HG03342 (cell line): ENCODE results near the gene DOC2A.

Source experiments
- ATAC-seq: cut with Tn5 transposase; IDR thresholded peaks from one replicate; pipeline ENCODE4 v1.9.1; 2021; ENCODE audit warnings: mild to moderate bottlenecking, moderate library complexity; ENCODE audit not compliant: unreplicated experiment

The DOC2A gene

DNA sequence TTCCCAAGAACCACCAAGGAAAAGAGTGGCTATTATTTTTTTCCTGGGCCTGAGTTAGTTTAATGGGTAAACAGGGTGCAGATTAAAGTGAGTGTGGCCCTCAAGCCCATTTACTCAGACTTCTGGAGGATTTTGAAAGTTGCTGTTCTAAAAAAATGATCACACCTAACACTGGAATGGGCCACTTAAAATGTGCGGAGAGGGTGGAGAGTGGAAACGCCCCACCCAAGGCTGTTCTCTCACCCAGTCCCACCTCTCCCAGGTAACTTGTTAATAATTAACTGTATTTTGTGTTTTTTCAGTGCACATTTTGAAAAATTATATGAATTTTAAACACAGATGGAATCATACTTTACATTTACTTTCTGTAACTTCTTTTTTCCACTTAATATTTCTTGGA is 20.8 kb downstream of the DOC2A start:
- no peak for ATAC-seq

DNA sequence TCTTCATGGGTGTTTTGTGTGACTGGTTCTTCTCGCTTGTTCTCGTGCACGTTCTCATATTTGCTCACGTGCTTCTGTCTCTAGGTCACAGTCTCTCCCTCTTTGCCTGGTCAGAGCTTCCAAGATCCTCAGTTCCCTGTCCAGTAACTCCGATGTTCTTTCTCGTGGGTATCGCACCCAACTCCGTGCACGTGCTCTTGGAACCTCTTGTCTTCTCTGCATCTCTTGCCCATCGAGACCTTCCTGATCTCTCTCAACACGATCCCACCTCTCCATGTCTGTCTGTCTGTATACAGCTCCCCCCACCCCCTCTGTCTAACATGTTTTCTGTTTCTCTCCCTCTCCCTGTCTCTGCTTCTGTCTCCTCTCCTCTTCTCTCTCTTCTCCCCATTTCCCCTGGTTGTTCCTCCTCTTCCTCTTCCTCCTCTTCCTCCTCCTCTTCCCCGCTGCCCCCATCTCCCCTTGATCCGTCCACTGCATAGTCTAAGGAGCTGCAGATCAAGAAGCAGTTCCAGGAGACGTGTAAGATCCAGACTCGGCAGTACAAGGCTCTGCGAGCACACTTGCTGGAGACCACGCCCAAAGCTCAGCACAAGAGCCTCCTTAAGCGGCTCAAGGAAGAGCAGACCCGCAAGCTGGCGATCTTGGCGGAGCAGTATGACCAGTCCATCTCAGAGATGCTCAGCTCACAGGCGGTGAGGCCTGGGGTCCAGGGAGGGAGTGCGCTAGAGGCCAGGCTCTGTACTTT is 21.5 kb downstream of the DOC2A start:
- no peak for ATAC-seq

DNA sequence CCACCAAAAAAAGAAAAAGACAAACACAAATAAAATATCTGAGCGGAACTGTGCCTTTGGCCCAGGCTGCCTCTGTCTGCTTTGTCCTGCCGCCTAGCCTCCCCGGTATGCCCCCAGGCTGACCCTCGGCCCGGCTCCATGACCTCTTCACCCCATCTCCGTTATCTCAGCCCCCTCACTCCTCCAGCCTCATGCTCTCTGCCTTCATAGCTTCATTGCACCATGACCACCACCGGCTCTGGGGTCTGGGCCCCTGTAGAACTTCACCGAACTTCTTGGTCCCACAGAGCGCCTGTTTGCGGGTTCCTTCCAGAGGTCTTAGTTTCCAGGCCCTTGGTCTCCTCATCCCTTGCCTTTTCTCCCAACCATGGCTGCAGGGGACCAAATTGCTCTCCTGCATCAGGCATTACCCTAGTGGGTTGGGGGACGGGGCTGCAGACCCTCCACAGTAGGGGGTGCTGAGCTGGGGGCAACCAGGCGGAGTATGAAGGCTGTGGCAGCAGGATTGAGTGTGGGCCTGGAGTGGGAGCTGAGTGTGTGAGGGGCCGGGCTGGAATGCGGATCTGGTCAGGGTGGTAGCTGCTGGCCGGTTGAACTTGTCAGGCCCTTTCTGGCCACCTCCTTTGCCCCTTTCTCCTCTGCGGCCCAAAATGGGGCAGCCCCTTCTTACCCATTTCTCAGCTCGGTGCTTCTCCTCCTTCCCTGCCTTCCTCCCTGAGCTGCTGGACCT is 22.3 kb downstream of the DOC2A start:
- no peak for ATAC-seq

DNA sequence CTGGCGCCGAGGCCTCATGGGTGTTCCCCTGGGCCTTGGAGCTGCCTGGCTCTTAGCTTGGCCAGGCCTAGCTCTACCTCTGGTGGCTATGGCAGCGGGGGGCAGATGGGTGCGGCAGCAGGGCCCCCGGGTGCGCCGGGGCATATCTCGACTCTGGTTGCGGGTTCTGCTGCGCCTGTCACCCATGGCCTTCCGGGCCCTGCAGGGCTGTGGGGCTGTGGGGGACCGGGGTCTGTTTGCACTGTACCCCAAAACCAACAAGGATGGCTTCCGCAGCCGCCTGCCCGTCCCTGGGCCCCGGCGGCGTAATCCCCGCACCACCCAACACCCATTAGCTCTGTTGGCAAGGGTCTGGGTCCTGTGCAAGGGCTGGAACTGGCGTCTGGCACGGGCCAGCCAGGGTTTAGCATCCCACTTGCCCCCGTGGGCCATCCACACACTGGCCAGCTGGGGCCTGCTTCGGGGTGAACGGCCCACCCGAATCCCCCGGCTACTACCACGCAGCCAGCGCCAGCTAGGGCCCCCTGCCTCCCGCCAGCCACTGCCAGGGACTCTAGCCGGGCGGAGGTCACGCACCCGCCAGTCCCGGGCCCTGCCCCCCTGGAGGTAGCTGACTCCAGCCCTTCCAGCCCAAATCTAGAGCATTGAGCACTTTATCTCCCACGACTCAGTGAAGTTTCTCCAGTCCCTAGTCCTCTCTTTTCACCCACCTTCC is 23.3 kb downstream of the DOC2A start:
- no peak for ATAC-seq

DNA sequence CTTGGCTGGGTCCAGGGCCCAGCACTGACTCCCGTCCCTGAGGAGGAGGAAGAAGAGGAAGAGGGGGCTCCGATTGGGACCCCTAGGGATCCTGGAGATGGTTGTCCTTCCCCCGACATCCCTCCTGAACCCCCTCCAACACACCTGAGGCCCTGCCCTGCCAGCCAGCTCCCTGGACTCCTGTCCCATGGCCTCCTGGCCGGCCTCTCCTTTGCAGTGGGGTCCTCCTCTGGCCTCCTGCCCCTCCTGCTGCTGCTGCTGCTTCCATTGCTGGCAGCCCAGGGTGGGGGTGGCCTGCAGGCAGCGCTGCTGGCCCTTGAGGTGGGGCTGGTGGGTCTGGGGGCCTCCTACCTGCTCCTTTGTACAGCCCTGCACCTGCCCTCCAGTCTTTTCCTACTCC is 23.9 kb downstream of the DOC2A start:
- ATAC-seq: no peak

DNA sequence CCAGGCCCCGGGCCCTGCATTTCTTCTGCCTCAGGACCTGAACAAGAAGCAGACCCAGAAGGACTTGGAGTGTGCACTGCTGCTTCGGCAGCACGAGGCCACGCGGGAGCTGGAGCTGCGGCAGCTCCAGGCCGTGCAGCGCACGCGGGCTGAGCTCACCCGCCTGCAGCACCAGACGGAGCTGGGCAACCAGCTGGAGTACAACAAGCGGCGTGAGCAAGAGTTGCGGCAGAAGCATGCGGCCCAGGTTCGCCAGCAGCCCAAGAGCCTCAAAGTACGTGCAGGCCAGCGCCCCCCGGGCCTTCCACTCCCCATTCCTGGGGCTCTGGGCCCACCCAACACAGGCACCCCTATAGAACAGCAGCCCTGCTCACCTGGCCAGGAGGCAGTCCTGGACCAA is 24.6 kb downstream of the DOC2A start:
- no peak for ATAC-seq

DNA sequence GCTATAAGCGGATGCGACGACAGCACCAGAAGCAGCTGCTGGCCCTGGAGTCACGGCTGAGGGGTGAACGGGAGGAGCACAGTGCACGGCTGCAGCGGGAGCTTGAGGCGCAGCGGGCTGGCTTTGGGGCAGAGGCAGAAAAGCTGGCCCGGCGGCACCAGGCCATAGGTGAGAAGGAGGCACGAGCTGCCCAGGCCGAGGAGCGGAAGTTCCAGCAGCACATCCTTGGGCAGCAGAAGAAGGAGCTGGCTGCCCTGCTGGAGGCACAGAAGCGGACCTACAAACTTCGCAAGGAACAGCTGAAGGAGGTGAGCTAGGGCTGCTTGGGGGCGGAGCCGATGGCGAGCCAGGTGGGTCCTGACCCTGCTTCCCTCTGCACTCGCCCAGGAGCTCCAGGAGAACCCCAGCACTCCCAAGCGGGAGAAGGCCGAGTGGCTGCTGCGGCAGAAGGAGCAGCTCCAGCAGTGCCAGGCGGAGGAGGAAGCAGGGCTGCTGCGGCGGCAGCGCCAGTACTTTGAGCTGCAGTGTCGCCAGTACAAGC is 25.5 kb downstream of the DOC2A start:
- no peak for ATAC-seq

DNA sequence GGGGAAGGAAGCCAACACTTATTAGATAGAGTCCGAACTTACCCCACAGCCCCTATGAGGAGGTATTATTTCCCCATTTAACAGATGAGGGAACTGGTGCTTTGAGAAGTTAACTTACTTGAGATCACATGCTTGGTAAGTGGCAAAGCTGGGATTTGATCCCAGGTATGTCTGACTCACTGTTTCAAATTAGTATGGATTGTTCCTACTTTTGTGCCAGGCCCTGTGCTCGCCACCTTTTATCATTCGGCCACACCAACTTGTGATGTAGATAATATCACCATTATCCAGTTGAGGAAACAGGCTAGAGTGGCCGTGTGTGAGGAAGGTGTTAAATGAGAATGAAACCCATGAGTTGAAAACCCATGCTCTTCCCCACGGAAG is 26.1 kb downstream of the DOC2A start:
- no peak for ATAC-seq

DNA sequence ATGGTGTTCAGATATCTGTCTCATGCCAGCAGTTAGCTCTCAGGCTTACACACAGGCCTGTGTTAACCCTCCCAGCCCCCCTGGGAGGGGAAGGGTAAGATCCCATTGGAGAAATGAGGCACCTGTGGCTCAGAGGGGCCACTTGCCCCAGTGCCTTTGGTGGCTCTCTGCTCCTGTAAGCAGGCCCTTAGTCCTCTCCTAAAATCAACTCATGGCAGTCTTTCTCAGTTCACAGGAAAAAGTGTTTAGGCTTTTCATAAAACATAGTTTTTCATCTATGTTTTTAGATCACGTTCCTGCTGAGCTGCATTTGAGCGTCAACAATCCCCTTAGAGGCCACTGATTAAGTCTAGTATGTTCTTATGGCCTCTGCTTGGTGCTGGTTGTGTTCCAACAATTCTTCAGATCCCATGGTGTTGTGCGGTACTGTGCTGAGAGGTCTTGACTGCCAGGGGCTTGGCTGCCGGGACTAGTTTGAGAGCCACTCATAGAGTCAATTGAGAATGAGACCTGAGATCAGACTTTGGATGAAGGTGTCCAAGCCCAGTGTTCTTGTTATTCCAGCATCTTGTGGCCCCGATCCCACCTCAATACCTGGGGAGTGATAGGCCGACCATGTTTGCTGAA is 26.6 kb downstream of the DOC2A start:
- ATAC-seq: no peak

DNA sequence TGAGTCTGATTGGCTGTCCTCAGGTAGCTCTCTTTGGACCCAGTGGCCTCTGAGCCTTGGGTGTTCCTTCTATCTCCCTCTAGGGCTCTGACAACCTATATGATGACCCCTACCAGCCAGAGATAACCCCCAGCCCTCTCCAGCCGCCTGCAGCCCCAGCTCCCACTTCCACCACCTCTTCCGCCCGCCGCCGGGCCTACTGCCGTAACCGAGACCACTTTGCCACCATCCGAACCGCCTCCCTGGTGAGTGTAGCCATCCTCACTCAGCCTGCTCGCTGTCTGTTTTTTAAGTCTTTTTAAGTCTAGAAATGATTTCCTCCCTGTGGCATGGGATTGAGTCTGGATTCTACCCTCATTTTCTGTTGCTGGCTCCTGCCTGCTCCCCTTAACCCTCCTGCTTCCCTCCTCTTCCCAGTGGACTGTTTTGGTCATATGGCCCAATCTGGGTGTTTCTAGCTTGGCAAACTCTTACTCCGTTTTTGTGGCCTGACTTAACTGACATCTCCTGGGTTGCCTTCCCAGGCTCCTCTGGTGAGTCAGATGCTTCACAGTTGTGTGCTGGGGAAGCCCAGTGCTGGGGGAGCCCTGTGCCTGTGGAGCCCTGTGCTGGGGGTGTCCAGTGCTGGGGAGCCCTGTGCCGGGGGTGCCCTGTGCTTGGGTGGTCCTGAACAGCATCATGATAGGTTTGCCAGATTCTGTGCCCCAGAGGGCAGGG is 27.2 kb downstream of the DOC2A start:
- no peak for ATAC-seq

DNA sequence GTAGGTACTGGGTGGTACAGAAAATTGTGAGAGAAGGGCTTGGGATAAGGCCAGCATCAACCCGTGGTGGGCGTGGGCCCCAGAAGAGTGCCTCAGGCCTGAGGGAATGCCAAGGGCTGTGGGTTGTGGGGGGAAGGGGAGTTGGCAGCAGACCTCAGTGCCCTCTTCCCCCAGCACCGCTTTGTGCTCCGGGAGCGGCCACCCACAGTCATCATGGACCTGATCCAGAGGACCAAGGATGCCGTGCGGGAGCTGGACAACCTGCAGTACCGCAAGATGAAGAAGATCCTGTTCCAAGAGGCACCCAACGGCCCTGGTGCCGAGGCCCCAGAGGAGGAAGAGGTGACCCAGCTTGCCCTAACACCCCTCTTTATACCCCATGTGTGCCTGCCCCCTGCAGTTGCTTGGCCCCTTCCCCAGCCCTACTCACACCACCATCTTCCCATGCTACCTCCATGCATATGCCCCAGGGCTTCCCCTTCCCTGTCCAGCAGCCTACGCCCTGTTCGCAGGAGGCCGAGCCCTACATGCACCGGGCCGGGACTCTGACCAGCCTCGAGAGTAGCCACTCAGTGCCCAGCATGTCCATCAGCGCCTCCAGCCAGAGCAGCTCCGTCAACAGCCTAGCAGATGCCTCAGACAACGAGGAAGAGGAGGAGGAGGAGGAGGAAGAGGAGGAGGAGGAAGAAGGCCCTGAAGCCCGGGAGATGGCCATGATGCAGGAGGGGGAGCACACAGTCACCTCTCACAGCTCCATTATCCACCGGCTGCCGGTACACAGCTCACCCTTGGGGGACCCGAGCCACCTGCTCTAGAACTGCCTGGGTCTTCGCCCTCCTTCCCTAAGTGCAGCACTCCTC is 28.0 kb downstream of the DOC2A start:
- ATAC-seq: no peak

DNA sequence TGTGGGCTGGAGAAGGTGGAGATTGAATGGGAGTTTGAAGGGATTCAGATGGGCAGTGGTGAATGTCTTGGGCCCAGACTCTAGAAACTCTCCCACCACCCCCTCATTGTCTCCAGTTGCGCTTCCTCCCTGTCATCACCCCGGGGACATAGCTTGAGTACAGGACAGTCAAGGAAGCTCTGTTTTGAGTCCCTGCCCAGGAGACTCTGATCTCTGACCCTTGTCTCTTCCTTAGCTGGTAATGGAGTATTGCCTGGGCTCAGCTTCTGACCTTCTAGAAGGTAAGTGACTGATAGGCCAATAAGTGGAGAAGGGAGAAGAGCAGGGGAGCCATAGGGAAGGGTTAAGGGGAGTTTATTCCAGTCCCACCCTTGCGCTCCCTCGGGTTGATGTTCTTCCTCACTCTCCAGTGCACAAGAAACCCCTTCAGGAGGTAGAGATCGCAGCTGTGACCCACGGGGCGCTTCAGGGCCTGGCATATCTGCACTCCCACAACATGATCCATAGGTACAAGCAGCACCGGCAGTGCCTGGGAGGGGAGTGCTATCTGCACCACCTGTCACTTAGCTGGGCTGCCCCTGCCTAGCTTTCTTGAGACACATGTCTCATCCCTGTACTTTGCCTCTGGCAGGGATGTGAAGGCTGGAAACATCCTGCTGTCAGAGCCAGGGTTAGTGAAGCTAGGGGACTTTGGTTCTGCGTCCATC is 32.1 kb downstream of the DOC2A start:
- ATAC-seq: no peak

DNA sequence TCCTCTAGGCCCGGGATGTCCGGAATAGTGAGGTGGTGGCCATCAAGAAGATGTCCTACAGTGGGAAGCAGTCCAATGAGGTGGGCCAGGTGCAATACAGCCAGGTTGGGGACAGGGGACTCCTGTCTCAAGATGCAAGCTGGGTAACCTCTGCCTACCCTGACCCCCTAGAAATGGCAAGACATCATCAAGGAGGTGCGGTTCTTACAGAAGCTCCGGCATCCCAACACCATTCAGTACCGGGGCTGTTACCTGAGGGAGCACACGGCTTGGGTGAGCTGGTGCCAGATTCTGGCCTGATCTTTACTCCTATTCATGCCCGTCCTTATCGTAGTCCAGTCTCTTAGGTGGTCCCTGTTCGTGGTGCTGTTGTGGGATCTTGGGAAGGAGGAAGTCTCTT is 32.7 kb downstream of the DOC2A start:
- ATAC-seq: no peak

DNA sequence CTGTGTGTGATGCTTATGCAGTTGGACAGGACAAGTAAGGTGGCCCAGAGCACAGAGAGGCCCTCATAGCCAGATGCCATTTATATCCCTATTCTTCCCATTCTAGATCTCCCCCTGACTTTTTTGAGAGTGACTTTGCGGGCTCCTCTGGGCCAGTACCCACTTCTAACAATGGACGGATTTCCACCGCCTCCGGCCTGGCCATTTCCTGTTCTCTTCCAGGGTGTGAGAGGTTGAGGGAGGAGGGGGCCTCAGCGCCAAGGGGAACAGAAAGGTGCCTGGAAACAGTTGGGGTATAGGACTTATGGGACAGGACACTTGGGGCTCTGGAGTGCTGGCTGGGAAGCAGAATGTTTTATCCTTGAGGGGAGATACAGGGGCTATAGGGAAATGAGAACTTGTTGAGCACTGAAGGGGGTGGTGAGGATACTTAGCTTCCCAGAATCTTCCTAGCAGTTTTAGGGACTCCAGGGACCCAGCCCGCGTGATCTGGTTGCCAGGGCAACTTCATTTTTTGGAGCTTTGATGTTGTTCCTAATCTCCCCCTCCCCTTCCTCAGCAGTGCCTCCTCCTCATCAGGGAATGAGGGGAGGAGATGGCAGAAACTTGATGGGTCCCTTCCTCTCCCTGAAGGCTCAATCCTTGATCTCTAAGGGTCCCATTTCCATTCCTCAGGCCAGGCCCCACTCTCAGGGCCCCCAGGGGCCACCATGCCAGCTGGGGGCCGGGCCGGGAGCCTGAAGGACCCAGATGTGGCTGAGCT is 33.6 kb downstream of the DOC2A start:
- no peak for ATAC-seq

DNA sequence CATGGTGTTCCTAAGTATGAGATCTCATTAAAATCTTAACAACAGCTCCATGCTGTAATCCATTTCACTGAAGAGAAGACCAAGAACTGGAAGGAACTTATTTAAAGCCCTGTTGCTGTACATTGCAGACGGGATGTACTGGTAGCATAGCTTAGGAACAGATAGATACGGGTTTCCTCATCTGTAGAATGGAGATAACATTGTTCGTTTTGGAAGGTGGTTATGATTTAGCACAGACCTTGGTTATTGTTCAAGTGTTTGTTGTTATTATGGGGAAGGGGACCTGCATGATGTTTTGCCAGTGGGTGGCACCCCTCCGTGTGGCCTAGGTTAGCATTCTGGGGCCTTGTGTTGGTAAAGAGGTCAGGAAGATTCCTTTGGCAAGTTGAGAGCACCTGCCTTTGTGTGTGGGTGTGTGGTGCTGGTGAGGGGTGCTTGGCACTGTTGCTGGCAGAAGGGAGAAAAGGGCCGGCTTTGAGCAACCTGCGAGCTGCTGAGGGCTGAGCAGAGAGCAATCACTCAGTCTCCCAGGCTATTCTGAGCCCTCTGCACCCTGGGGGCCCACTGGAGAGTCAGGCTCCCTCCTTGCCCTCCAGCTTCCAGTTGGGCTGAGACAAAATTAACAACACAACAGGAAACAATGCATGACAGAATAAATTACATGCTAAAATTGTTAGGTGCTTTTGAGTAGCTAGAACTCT is 34.9 kb downstream of the DOC2A start:
- no peak for ATAC-seq

DNA sequence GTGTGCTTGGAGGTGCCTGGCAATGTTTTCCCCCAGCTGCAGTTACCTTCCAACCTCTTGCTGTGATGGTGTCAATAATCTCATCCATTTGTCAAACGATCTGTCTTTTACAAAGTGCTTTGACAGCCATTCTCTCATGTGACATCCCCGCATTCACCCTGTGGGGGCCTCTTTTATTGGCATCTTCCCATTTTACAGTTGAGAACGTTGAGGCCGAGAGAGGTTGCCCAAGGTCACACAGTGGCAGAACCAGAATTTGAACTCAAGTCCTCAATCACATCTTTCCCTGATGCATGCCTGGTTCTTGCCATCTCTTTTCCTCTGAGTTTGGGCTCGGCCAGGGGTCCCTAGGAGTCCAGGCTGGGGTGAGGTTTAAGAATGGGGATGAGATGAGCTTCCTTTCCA is 35.7 kb downstream of the DOC2A start:
- no peak for ATAC-seq

DNA sequence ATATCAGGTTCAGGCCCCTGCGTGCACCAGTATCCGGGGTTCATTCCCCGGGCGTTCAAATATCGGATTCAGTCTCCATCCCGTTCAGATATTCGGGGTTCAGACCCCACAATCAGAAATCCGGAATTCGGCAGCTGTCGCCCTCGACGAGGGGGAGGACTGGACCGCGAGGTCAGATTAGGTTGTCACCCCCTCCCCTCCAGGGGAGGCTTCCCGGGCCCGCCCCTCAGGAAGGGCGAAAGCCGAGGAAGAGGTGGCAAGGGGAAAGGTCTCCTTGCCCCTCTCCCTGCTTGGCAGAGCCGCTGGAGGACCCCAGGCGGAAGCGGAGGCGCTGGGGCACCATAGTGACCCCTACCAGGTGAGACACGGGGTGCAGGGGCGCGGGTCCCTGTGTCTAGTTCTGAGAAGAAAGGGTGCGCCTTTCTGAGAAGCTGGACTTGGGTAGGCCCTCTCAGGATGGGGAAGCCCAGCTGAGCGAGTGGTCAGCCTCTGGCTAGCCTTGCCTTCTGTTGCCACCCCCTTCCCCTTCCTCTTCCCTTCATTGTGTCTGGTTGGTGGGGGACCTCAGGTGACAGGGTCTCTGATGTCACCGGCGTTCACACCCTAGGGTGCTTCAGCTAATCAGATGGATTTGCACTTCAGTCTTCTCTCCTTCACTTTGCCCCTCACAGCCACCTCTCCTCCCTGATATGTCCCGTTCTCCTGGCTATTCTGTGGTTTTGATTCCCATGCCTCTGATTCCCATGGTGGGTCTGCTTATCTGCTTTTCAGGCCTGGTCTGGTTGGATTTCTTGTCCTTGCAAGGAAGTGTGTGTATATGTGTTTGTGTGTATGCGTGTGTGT is 36.3 kb downstream of the DOC2A start:
- no peak for ATAC-seq
